BJ (cell line): Measurements from ENCODE around the gene SOCS6. TPM values are rescaled to one million over a fixed set of nuclear protein-coding genes. Genes with fewer than 3 reads are reported as not detected.
"Not testable (repeated sequence)": the region's sequence is repeated elsewhere in the genome, so short reads cannot be mapped to it uniquely, and the experiment has no call there.

Source experiments
- CTCF ChIA-PET: fragments of 350-600 bp; formaldehyde crosslinking; extraction: SDS; loops from one replicate; lab custom pipeline; 2021; ENCODE audit warnings: antibody characterized with exemption, inconsistent platforms; lab: Yijun Ruan, JAX
- POLR2A ChIA-PET: fragments of 300-600 bp; sonication (Branson Sonifier 250); formaldehyde crosslinking; extraction: SDS; loops from one replicate; lab custom pipeline; 2021; ENCODE audit warnings: antibody characterized with exemption; lab: Charles Lee
- DNase-seq: peaks from one replicate; pipeline ENCODE4 v3.0.0-alpha.2; 2011; ENCODE audit warnings: low read depth
- H3K27me3 ChIP-seq: 2 replicates; pipeline ENCODE4 v1.6.0; 2011; ENCODE audit warnings: low read length; ENCODE audit not compliant: control insufficient read depth, insufficient read depth
- H3K36me3 ChIP-seq: 2 replicates; pipeline ENCODE4 v1.5.1; 2011; ENCODE audit warnings: low read length; ENCODE audit not compliant: control insufficient read depth, insufficient read depth
- H3K4me3 ChIP-seq: 2 replicates; pipeline ENCODE4 v1.5.1; 2011; ENCODE audit warnings: low read depth, mild to moderate bottlenecking, control low read depth, low read length
- polyA plus RNA-seq: library from polyadenylated mRNA; depleted of rRNA; stranded (reverse); fragments of >200 nt; gene quantifications from 2 replicates; pipeline ENCODE4 v1.2.3, GENCODE V29; 2011
- TF ChIP-seq, protein P1 (sequence below): IDR thresholded peaks from 2 replicates; pipeline ENCODE4 v1.5.1; 2011; ENCODE audit warnings: low read depth, mild to moderate bottlenecking, control low read depth, inconsistent platforms, low read length, moderate library complexity; ENCODE audit not compliant: insufficient read depth

SOCS6 gene
- polyA plus RNA-seq, 1 experiment = 26.7 TPM

DNA sequence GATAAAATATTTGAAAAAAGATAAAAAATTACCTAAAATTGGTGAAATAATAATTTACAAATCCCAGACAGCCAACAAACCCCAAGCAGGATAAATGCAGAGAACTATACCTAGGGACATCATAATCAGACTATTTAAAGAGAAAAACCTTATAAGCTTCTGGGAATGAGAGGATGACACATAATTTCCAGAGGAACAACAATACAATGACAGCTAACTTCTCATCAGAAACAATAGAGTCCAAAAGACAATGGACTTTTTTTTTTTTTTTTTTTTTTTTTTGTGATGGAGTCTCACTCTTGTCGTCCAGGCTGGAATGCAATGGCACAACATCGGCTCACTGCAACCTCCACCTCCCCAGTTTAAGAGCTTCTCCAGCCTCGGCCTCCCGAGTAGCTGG is 65.2 kb downstream of the SOCS6 start:
- no peaks in the 10 kb centered on the region for H3K27me3 ChIP-seq
- no peak for DNase-seq
- H3K4me3 ChIP-seq = no peak overlapping the region
- ChIA-PET CTCF (no interaction called here), POLR2A (no interaction called here)
- TF ChIP-seq, protein P1, sequence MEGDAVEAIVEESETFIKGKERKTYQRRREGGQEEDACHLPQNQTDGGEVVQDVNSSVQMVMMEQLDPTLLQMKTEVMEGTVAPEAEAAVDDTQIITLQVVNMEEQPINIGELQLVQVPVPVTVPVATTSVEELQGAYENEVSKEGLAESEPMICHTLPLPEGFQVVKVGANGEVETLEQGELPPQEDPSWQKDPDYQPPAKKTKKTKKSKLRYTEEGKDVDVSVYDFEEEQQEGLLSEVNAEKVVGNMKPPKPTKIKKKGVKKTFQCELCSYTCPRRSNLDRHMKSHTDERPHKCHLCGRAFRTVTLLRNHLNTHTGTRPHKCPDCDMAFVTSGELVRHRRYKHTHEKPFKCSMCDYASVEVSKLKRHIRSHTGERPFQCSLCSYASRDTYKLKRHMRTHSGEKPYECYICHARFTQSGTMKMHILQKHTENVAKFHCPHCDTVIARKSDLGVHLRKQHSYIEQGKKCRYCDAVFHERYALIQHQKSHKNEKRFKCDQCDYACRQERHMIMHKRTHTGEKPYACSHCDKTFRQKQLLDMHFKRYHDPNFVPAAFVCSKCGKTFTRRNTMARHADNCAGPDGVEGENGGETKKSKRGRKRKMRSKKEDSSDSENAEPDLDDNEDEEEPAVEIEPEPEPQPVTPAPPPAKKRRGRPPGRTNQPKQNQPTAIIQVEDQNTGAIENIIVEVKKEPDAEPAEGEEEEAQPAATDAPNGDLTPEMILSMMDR = no peak
- H3K36me3 ChIP-seq = 0 out of 2 replicates have a peak, but pooled peaks cover 4% of the 10 kb centered on the region

GRCh38 chr18:70354771-70355170 is 65.9 kb downstream of the SOCS6 start:
- H3K4me3 ChIP-seq = no peak overlapping the region

DNA sequence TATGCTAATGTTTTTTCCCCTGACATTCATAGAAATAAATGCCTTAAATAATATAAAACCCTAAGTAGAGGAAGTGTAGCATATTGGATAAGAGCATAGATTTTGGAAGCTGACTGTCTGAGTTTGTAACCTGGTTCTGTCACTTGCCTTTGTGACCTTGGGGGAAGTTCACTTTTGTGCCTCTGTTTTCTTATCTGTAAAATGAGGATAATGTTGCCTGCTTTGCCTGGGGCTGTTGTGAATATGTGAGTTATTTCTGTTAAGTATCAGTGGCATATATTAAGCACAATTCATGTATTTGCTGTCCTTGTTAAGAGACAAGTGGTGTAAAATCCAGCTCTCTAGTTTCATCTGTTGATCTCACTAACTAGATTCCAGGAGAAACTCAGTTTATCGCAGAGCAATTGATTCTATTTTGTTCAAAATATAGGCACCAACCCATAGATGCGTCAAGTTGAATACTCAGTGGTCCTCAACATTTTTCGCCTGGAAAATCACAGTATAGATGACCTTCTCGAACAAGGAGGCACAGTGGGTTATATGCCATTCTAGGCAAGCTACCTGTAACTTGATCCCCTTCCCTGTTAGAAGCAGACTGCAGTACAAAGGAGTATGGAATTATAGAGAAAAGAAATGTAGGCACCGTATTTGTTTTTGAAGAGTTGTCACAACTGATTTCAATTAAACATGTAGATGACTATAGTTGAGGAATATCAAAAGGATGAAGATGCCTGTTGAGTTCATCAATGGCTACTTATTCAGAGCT is 67.0 kb downstream of the SOCS6 start:
- Histone ChIP-seq H3K4me3 (no peak overlapping the region), H3K36me3 (0 out of 2 replicates have a peak, but pooled peaks cover 4% of the 10 kb centered on the region), H3K27me3 (no peaks in the 10 kb centered on the region)
- TF ChIP-seq, protein P1 = no peak
- no peak for DNase-seq
- ChIA-PET POLR2A (no interaction called here), CTCF (interaction anchor here (1.1 to 2.5 kb wide), 3 partner anchors 50 to 161 kb away, joined by 3 to 8 read pairs (median 4); no protein-coding TSS in a partner anchor)

More at GRCh38 chr18:70354771-70355170, 65.9 kb downstream of the SOCS6 start:
- Histone ChIP-seq H3K27me3 (no peaks in the 10 kb centered on the region), H3K36me3 (0 out of 2 replicates have a peak, but pooled peaks cover 4% of the 10 kb centered on the region)
- ChIA-PET POLR2A (no interaction called here), CTCF (interaction anchor here (1.7 kb wide), 1 partner anchor 159 kb away, joined by 4 read pairs; no protein-coding TSS in a partner anchor)
- TF ChIP-seq, protein P1 = no peak
- DNase-seq = no peak

- peak; percentile 85 for DNase-seq
- CTCF ChIA-PET = interaction anchor here (0.6 to 2.5 kb wide), 3 partner anchors 14 to 76 kb away, joined by 3 to 8 read pairs (median 4); no protein-coding TSS in a partner anchor
- H3K27me3 ChIP-seq, H3K36me3 ChIP-seq, H3K4me3 ChIP-seq, POLR2A ChIA-PET: not testable (repeated sequence)
Observed at GRCh38 chr18:70358105-70358406, 69.2 kb downstream of the SOCS6 start.

- no peak for DNase-seq
- no peaks in the 10 kb centered on the region for H3K27me3 ChIP-seq
- ChIA-PET POLR2A (no interaction called here), CTCF (no interaction called here)
- TF ChIP-seq, protein P1 = no peak
- H3K36me3 ChIP-seq = no peaks in the 10 kb centered on the region
- no peak overlapping the region for H3K4me3 ChIP-seq
Observed at GRCh38 chr18:70359071-70359470, 70.2 kb downstream of the SOCS6 start.
